Measurements from ENCODE around the gene EFCAB6. TPM values are rescaled to one million over a fixed set of nuclear protein-coding genes. Genes with fewer than 3 reads are reported as not detected.
"Not testable (repeated sequence)": the region's sequence is repeated elsewhere in the genome, so short reads cannot be mapped to it uniquely, and the experiment has no call there.

The EFCAB6 gene
- total RNA-seq, 1 experiment from 2014 or later: 3.1 TPM

GRCh38 chr22:43711681-43712080 is 100.4 kb downstream of the EFCAB6 start:
- DNase-seq (ENCODE audit: low read depth): no peak

- peak; percentile 39 for DNase-seq (ENCODE audit: low read depth)
Measured at GRCh38 chr22:43707648-43708047, 104.5 kb downstream of the EFCAB6 start.

- no peak for DNase-seq (ENCODE audit: low read depth)
Measured at GRCh38 chr22:43706571-43707328, 105.4 kb downstream of the EFCAB6 start.

- no peak for DNase-seq (ENCODE audit: low read depth)
Measured at GRCh38 chr22:43706151-43706550, 106.0 kb downstream of the EFCAB6 start.

GRCh38 chr22:43704051-43704450 is 108.1 kb downstream of the EFCAB6 start:
- DNase-seq (ENCODE audit: low read depth): no peak

GRCh38 chr22:43698403-43698802 is 113.7 kb downstream of the EFCAB6 start:
- DNase-seq (ENCODE audit: low read depth): no peak

GRCh38 chr22:43697894-43698293 is 114.2 kb downstream of the EFCAB6 start:
- DNase-seq (ENCODE audit: low read depth): no peak

- no peak for DNase-seq (ENCODE audit: low read depth)
Measured at GRCh38 chr22:43693249-43693648, 118.9 kb downstream of the EFCAB6 start.

GRCh38 chr22:43689356-43689755 is 122.7 kb downstream of the EFCAB6 start:
- DNase-seq (ENCODE audit: low read depth): no peak

- DNase-seq (ENCODE audit: low read depth): no peak
Measured at GRCh38 chr22:43682851-43683250, 129.3 kb downstream of the EFCAB6 start.

GRCh38 chr22:43681731-43682360 is 130.3 kb downstream of the EFCAB6 start:
- DNase-seq (ENCODE audit: low read depth): no peak

- DNase-seq (ENCODE audit: low read depth): no peak
Measured at GRCh38 chr22:43670513-43670912, 141.6 kb downstream of the EFCAB6 start.

GRCh38 chr22:43669190-43669589 is 142.9 kb downstream of the EFCAB6 start:
- DNase-seq (ENCODE audit: low read depth): no peak

- no peak for DNase-seq (ENCODE audit: low read depth)
Measured at GRCh38 chr22:43667656-43668055, 144.4 kb downstream of the EFCAB6 start.

GRCh38 chr22:43666457-43666856 is 145.6 kb downstream of the EFCAB6 start:
- DNase-seq (ENCODE audit: low read depth): no peak

- no peak for DNase-seq (ENCODE audit: low read depth)
Measured at GRCh38 chr22:43658823-43659222, 153.3 kb downstream of the EFCAB6 start.

- not testable (repeated sequence) for DNase-seq (ENCODE audit: low read depth)
Measured at GRCh38 chr22:43656581-43656980, 155.5 kb downstream of the EFCAB6 start.

- no peak for DNase-seq (ENCODE audit: low read depth)
Measured at GRCh38 chr22:43654271-43654670, 157.8 kb downstream of the EFCAB6 start.

GRCh38 chr22:43652845-43653244 is 159.3 kb downstream of the EFCAB6 start:
- no peak for DNase-seq (ENCODE audit: low read depth)

- DNase-seq (ENCODE audit: low read depth): no peak
Measured at GRCh38 chr22:43643387-43643786, 168.7 kb downstream of the EFCAB6 start.

- DNase-seq (ENCODE audit: low read depth): no peak
Measured at GRCh38 chr22:43642319-43643206, 169.5 kb downstream of the EFCAB6 start.

GRCh38 chr22:43639228-43639948 is 172.7 kb downstream of the EFCAB6 start:
- no peak for DNase-seq (ENCODE audit: low read depth)
